Body of pancreas (tissue), 4 donors: ENCODE measurements around the gene YY1. TPM values are rescaled to one million over a fixed set of nuclear protein-coding genes. Genes with fewer than 3 reads are reported as not detected.
"Not testable (repeated sequence)": the region's sequence is repeated elsewhere in the genome, so short reads cannot be mapped to it uniquely, and the experiment has no call there.

Experiments used
- ATAC-seq: fragments of 150-250 bp; one replicate; pipeline ENCODE4 v1.9.1; 2016
- DNase-seq, 4 donors: peaks; one replicate each; pipeline ENCODE4 v3.0.0-alpha.2; 2019
- H3K27ac ChIP-seq, 4 donors: fragments of 200-600 bp; sonication (generic); 1 replicate in 3 of 4; 2 replicates in 1 of 4; pipeline versions ENCODE4 v1.5.1 to v1.6.1; 2016 to 2019; ENCODE audit warnings: mild to moderate bottlenecking in 1 of 4, mixed read lengths in 1 of 4, moderate library complexity in 1 of 4
- H3K27me3 ChIP-seq, 2 donors: fragments of 200-600 bp; sonication (generic); one replicate each; pipeline ENCODE4 v1.6.0; 2016; ENCODE audit warnings: mild to moderate bottlenecking in 1 of 2
- H3K36me3 ChIP-seq, 2 donors: fragments of 200-600 bp; sonication (generic); replicated peaks in 1 of 2; 2 replicates each; pipeline ENCODE4 v1.5.1; 2016; ENCODE audit warnings: low read depth in 2 of 2; ENCODE audit not compliant: insufficient read depth in 1 of 2
- H3K4me1 ChIP-seq: fragments of 200-600 bp; sonication (generic); one replicate; pipeline ENCODE4 v1.6.0; 2016
- H3K4me3 ChIP-seq, 2 donors: fragments of 200-600 bp; sonication (generic); 1 replicate in 1 of 2; 2 replicates in 1 of 2; pipeline ENCODE4 v1.5.1; 2016 to 2019
- H3K9me3 ChIP-seq, 3 donors: fragments of 200-600 bp; sonication (generic); 1 replicate in 2 of 3; 2 replicates in 1 of 3; pipeline ENCODE4 v1.5.1; 2016
- POLR2A ChIP-seq, 3 donors: fragments of 450-650 bp; IDR thresholded peaks; one replicate each; pipeline ENCODE4 v1.6.1; 2016; ENCODE audit warnings: antibody characterized with exemption in 3 of 3, mild to moderate bottlenecking in 2 of 3
- WGBS, 2 donors: methylation state at CpG; one replicate each; pipeline ENCODE4 v1.1.5; 2017; 5-methylcytosine and 5-hydroxymethylcytosine counted together
- intact Hi-C: fragments of 100-400 bp; cut with DNase I; formaldehyde crosslinking; loops from one replicate; pipeline ENCODE4 v1.15.1; 2023
- total RNA-seq, 2 donors: library from RNA; depleted of rRNA; stranded (reverse); fragments of >200 nt; gene quantifications; one replicate each; pipeline ENCODE4 v1.1.0, GENCODE V29; 2016
- TF ChIP-seq, protein P1 (sequence below), 7 experiments: fragments of 450-650 bp in 4 of 7; fragments of 200-600 bp in 3 of 7; sonication (generic) in 3 of 7; IDR thresholded peaks; one replicate each; pipeline ENCODE4 v1.5.1; 2016 to 2019; ENCODE audit warnings: antibody characterized with exemption in 7 of 7

Gene YY1
- total RNA-seq, 2 donors from 2014 or later: 27.0 to 30.3 TPM

- H3K27me3 ChIP-seq: no peaks in the 10 kb centered on the region
- intact Hi-C loops: no loop called here
- ATAC-seq (no peak), DNase-seq (no peak)
- WGBS, 2 donors: 71 to 73% methylated on average over 8 of the region's 8 CpGs
- H3K9me3 ChIP-seq: no peaks in the 10 kb centered on the region
- no peaks in the 10 kb centered on the region for H3K36me3 ChIP-seq
- no peak overlapping the region for H3K27ac ChIP-seq
- no peak overlapping the region for H3K4me3 ChIP-seq
- peaks cover 30% of the 10 kb centered on the region for H3K4me1 ChIP-seq
- TF ChIP-seq, protein P1, sequence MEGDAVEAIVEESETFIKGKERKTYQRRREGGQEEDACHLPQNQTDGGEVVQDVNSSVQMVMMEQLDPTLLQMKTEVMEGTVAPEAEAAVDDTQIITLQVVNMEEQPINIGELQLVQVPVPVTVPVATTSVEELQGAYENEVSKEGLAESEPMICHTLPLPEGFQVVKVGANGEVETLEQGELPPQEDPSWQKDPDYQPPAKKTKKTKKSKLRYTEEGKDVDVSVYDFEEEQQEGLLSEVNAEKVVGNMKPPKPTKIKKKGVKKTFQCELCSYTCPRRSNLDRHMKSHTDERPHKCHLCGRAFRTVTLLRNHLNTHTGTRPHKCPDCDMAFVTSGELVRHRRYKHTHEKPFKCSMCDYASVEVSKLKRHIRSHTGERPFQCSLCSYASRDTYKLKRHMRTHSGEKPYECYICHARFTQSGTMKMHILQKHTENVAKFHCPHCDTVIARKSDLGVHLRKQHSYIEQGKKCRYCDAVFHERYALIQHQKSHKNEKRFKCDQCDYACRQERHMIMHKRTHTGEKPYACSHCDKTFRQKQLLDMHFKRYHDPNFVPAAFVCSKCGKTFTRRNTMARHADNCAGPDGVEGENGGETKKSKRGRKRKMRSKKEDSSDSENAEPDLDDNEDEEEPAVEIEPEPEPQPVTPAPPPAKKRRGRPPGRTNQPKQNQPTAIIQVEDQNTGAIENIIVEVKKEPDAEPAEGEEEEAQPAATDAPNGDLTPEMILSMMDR (IDR thresholded peaks at IDR 0.05): no peak
- no peak for TF ChIP-seq POLR2A (IDR thresholded peaks at IDR 0.05)
Measured at GRCh38 chr14:100309028-100309737, 70.2 kb downstream of the YY1 start.

DNA sequence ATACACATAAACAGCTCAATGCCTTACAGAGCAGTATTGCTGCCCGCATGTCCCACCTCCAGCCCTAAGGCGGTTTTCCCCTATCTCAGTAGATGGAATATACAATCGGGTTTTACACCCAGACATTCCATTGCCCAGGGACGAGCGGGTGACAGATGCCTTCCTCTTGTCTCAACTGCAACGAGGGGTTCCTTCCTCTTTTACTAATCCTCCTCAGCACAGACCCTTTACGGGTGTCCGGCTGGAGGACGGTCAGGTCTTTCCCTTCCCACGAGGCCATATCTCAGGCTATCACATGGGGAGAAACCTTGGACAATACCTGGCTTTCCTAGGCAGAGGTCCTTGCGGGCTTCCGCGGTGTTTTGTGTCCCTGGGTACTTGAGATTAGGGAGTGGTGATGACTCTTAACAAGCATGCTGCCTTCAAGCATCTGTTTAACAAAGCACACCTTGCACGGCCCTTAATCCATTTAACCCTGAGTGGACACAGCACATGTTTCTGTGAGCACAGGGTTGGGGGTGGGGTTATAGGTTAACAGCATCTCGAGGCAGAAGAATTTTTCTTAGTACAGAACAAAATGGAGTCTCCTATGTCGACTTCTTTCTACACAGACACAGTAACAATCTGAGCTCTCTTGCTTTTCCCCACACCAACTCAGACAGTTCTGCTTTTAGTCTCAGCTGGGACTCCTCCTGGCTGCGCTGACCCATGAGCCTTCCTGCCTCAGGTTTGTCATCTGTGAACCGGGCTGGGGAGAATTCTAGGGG, 73.3 kb downstream of the YY1 start:
- intact Hi-C loops: loop anchor here (10.0 kb wide), 1 partner anchor 63 kb away; the partner anchor contains the start of gene WDR25
- not testable (repeated sequence) for ATAC-seq, H3K36me3 ChIP-seq, H3K4me1 ChIP-seq, H3K4me3 ChIP-seq, DNase-seq, H3K27ac ChIP-seq, H3K9me3 ChIP-seq, H3K27me3 ChIP-seq
- WGBS, 2 donors: 28 to 35% methylated on average over 17 to 18 of the region's 18 CpGs

GRCh38 chr14:100312877-100313400, 74.0 kb downstream of the YY1 start:
- ATAC-seq (no peak), DNase-seq (no peak)
- peaks cover 5% of the 10 kb centered on the region for H3K4me1 ChIP-seq
- no peak overlapping the region for H3K4me3 ChIP-seq
- no peaks in the 10 kb centered on the region for H3K9me3 ChIP-seq
- intact Hi-C loops: loop anchor here (10.0 kb wide), 1 partner anchor 62 kb away; the partner anchor contains the start of gene WDR25
- TF ChIP-seq, protein P1 (IDR thresholded peaks at IDR 0.05): no peak
- TF ChIP-seq POLR2A (IDR thresholded peaks at IDR 0.05): no peak
- no peaks in the 10 kb centered on the region for H3K36me3 ChIP-seq
- 45 to 65% methylated on average over 9 to 10 of the region's 10 CpGs for WGBS, 2 donors
- H3K27ac ChIP-seq: no peak overlapping the region
- no peaks in the 10 kb centered on the region for H3K27me3 ChIP-seq

DNA sequence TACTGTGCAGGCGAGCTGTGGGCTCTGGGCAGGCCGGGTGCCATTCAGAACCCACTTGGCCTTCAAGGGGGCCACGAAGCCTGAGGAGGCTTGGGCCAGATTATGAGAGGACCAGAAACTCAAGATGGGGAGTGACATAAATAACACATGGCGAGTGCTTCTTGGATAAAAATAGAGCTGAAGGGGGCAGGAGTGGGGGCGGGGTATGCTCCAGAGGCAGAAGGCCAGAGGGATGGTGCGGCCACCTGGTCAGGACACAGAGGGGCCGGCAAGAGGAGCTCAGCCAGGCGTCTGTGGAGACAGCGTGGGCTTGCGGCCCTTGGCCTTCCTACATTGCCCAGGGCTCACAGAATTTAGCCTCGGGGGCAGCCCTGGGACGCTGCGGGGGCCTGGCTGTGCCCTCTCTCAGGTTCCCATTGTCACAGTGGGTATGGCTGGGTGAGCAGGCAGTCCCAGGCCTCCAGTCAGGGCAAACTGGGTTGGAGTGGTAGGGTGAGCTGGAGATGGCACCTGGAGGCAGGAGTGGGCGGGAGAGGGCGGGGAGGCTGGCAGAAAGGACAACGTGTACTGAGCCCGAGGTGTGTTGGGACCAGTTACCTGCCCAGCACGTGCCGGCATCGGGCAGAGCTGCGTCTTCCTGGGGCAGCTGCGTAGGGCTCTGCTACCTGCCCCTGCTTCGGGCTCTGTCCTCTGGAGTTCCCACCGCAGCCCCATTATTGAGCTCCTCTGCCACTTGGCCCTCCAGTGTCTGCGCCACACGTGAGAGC, 74.7 kb downstream of the YY1 start:
- Histone ChIP-seq H3K4me3 (no peak overlapping the region), H3K4me1 (peaks cover 12% of the 10 kb centered on the region), H3K9me3 (no peaks in the 10 kb centered on the region), H3K27me3 (no peaks in the 10 kb centered on the region), H3K36me3 (no peaks in the 10 kb centered on the region), H3K27ac (no peak overlapping the region)
- WGBS, 2 donors: 87% methylated on average over 15 to 26 of the region's 26 CpGs
- no peak for ATAC-seq
- TF ChIP-seq, protein P1 (IDR thresholded peaks at IDR 0.05): no peak
- intact Hi-C loops: loop anchor here (10.0 kb wide), 1 partner anchor 61 kb away; the partner anchor contains the start of gene WDR25
- DNase-seq: no peak

DNA sequence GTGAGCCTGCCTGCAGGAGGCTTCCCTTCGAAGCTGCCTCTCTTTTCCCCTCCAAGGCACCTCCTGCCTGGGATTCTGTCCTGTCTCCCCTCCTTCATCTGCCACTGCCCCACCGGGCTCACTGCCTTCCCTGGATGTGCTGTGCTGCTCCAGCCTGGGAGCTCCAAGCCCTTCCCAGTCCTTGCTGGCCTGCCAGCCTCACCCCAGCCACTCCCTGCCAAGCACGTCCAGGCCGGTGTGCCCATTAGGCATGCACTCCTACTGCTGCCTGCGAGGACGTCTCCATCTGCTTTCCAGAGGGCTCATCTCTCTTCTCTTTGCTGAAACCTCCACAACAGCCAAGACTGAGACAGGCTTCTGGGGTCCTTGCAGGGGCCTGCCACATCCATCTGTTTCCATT, 75.8 kb downstream of the YY1 start:
- TF ChIP-seq, protein P1 (IDR thresholded peaks at IDR 0.05): no peak
- TF ChIP-seq POLR2A (IDR thresholded peaks at IDR 0.05): no peak
- no peaks in the 10 kb centered on the region for H3K9me3 ChIP-seq
- H3K36me3 ChIP-seq: no peaks in the 10 kb centered on the region
- ATAC-seq: no peak
- intact Hi-C loops: loop anchor here (10.0 kb wide), 1 partner anchor 60 kb away; the partner anchor contains the start of gene WDR25
- no peak overlapping the region for H3K27ac ChIP-seq
- WGBS, 2 donors: 91 to 98% methylated on average over 5 to 6 of the region's 6 CpGs
- DNase-seq: no peak
- H3K4me3 ChIP-seq: no peak overlapping the region
- no peaks in the 10 kb centered on the region for H3K27me3 ChIP-seq
- peaks cover 12% of the 10 kb centered on the region for H3K4me1 ChIP-seq
